ENCODE results near the gene MYO10.

- TF ChIP-seq, protein P1, sequence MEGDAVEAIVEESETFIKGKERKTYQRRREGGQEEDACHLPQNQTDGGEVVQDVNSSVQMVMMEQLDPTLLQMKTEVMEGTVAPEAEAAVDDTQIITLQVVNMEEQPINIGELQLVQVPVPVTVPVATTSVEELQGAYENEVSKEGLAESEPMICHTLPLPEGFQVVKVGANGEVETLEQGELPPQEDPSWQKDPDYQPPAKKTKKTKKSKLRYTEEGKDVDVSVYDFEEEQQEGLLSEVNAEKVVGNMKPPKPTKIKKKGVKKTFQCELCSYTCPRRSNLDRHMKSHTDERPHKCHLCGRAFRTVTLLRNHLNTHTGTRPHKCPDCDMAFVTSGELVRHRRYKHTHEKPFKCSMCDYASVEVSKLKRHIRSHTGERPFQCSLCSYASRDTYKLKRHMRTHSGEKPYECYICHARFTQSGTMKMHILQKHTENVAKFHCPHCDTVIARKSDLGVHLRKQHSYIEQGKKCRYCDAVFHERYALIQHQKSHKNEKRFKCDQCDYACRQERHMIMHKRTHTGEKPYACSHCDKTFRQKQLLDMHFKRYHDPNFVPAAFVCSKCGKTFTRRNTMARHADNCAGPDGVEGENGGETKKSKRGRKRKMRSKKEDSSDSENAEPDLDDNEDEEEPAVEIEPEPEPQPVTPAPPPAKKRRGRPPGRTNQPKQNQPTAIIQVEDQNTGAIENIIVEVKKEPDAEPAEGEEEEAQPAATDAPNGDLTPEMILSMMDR (IDR thresholded peaks at IDR 0.05): no peak
- TF ChIP-seq POLR2A (IDR thresholded peaks at IDR 0.05): no peak
These were observed 69.8 kb downstream of the MYO10 start for GRCh38 chr5:16866273-16866672.
